ENCODE data around the gene SLC9C2.
"Not testable (repeated sequence)": the region's sequence is repeated elsewhere in the genome, so short reads cannot be mapped to it uniquely, and the experiment has no call there.

SLC9C2 gene

GRCh38 chr1:173485401-173485800, 117.5 kb downstream of the SLC9C2 start:
- DNase-seq (ENCODE audit: low spot score): no peak

GRCh38 chr1:173484276-173484675, 118.6 kb downstream of the SLC9C2 start:
- DNase-seq (ENCODE audit: low spot score): no peak

DNA sequence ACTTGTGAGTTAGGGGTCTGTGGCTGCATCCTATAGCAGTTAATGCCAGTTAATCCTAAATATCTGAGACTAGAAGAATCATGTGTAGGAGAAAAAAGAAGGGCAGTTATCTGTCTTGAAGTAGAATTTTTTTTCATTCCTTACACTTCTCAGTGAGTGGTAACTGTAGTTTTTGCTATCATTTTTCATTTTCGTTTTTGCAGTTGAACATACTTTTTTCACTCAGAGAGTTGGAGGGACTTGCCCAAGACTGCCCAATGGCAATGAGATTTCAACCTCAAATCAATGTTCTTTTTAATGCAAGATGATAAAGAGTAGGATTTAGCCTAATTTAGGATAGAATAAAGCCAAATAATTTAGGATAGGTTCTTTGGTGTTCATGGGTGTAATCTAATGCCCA, 120.2 kb downstream of the SLC9C2 start:
- no peak for DNase-seq (ENCODE audit: low spot score)

- DNase-seq (ENCODE audit: low spot score): no peak
These were observed 121.6 kb downstream of the SLC9C2 start for GRCh38 chr1:173481195-173481772.

DNA sequence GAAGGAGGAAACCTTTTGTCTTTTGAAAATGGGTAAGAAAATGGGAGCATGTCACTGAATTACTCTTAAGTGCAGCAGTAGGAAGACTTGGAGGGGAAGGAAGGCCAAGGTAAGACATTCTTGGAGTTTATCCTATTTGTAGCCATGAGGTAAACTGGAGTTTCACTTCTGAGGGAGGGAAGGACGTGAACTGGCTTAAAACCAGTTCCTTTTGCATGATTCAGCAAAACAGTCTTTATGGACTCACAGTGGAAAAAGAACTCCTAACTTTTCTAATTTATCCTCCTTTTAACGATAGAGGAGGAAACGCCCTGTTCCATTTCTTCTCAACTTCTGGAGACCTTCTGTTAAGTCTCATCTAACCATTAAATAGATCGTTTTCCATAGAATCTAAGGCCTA, 123.2 kb downstream of the SLC9C2 start:
- no peak for DNase-seq (ENCODE audit: low spot score)

- DNase-seq (ENCODE audit: low spot score): peak; percentile 56
These were observed 124.7 kb downstream of the SLC9C2 start for GRCh38 chr1:173478094-173478674.

DNA sequence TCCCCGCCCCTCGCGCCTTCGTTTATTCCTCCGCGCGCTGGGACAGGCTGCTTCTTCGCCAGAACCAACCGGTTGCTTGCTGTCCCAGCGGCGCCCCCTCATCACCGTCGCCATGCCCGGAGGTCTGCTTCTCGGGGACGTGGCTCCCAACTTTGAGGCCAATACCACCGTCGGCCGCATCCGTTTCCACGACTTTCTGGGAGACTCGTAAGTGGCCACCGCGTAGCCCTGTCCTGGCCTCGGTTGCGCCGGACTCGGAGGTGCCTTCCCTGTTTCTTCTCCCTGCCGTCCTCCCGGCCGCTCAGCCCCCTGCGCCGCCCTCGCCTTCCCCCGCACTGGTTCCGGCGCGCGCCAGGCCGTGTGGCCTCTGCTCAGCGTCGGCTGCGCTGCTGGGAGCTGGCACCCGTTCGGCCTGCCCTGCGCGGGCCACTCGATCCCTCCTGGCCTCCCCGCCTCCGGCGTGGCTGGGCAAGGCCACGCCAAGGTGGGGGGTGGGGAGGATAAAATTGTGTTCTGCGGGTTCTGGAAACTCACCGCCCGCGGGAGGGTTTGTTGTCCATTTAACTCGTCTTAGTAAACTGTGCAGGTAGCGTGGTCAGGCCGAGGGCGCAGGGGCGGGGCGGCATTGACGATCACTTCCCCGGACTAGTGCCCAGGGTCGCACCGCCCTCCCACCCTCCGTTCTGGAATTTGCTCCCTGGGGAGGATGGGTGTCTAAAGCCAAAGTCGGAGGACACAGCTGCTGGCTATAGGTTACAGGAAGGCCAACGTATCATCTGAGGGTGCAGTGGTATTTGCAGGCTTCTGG, 125.4 kb downstream of the SLC9C2 start, which contains the start of gene PRDX6:
PRDX6 (plus strand) TSS at position 50 of the 808 bp plus-strand sequence; CDS start at position 113, 63 bp downstream.
- peak; percentile 24 for DNase-seq (ENCODE audit: low spot score)

DNA sequence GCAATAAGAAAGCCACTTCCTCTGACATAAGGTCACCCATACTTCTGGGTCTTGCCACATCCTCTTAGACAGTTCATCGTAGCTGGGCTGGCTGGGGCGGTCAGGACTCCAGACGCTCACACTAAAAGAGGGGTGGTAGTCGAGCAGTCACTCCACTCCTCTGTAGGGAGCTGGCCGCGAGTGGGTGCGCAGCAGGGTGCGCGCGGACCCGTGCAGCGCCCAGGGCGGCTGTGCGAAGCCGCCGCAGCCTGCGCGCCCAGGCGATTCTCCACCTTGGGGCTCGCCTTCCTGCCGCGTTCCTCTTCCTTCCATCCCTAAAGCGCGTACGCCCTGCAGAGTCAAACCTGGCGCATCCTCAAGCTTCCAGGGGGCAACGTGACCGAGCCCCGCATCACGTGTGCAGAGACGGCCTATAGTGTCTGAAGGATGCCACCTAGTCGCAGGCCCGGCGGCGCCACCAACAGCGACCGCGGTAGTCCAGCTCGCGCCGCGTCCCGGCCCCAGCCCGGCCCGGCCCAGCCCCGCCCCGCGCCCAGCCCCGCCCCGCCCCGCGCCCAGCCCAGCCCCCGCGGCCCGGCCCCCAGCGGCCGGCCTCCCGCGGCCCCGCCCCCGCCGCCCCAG, 126.1 kb downstream of the SLC9C2 start:
- DNase-seq (ENCODE audit: low spot score): peak; percentile 94

DNA sequence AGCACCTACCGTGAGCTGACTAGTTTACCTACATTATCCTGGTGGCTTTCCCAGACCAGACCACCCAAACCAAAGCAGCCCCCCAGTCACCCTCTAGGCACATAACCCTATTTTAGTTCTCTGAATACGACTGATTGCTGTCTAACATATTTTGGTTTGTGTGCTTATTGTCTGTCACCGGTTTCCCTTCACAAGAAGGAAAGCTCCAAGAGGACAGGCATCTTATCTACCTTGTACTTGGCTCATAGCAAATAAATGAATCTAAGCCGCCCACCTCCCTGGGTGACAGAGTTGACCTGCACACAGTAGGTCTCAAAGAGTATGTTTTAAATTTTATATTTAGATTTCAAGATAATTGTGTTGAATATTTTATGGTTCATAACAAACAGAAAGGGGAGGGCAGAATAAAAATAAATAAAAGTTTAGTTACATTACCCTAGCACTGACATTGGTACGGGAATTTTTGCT, 126.6 kb downstream of the SLC9C2 start:
- peak; percentile 20 for DNase-seq (ENCODE audit: low spot score)

- peak; percentile 19 for DNase-seq (ENCODE audit: low spot score)
These were observed 127.2 kb downstream of the SLC9C2 start for GRCh38 chr1:173475564-173476196.

DNA sequence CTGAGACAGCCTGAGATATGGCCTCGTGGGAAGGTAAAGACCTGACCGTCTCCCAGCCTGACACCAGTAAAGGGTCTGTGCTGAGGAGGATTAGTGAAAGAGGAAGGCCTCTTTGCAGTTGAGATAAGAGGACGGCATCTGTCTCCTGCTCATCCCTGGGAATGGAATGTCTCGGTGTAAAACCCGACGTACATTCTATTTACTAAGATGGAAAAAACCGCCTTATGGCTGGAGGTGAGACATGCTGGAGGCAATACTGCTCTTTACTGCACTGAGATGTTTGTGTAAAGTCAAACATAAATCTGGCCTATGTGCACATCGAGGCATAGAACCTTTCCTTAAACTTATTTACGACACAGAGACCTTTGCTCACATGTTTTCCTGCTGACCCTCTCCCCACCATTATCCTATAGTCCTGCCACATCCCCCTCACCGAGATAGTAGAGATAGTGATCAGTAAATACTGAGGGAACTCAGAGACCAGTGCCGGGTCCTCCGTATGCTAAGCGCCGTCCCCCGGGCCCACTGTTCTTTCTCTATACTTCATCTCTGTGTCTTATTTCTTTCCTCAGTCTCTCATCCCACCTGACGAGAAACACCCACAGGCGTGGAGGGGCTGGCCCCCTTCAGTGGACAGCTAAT, 128.0 kb downstream of the SLC9C2 start:
- DNase-seq (ENCODE audit: low spot score): not testable (repeated sequence)

GRCh38 chr1:173474097-173474779, 128.6 kb downstream of the SLC9C2 start:
- DNase-seq (ENCODE audit: low spot score): no peak

DNA sequence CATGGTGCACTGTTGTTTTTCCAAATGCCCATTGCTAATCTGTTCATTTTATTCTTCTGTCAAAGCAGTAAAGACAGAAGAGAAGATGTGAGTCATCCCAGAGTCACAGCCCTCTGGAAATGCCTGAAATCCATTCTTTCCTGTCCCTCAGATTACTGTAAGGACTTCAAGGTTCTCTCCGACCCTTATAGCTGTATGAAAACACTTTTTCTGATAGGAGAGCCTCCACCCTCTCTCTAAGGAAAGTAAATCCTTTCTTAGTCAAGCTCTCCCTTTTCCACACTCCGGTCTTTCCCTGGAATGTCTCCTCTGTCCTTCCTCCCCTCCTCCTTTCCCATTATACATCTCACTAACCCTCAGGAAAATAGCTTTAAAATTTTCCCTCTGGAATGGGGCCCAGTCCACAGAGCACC, 129.3 kb downstream of the SLC9C2 start:
- DNase-seq (ENCODE audit: low spot score): no peak

DNA sequence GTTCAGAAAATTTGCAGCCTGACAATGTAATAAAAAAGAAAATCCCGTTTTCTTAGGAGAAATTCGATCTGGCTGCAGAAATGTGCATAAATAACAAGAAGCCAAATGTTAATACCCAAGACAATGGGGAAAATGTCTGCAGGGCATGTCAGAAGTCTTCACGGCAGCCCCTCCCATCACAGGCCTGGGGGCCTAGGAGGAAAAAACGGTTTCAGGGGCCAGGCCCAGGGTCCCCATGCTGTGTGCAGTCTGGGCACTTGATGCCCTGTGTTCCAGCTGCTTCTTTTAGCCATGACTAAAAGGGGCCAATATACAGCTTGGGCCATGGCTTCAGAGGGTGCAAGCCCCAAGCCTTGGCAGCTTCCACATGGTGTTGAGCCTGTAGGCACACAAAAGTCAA, 132.3 kb downstream of the SLC9C2 start:
- no peak for DNase-seq (ENCODE audit: low spot score)

- no peak for DNase-seq (ENCODE audit: low spot score)
These were observed 133.2 kb downstream of the SLC9C2 start for GRCh38 chr1:173469656-173470055.

DNA sequence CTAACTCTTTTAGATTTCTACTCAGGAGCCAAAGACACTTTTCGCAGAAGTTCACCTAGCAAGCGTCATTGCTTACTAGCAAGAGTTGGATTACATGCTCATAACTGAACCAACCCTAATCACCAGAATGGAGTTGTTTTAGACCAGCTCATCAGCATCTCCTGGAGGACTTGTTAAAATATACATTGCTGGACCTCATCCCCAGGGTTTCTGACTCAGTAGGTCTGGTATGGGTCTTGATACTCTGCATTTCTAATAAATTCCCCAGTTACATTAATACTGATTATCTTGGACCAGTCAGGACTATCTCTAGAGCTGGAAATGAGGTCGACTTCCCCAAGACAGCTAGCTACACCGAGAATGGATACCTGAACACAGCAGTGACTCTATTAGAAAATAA, 135.4 kb downstream of the SLC9C2 start:
- DNase-seq (ENCODE audit: low spot score): no peak

DNA sequence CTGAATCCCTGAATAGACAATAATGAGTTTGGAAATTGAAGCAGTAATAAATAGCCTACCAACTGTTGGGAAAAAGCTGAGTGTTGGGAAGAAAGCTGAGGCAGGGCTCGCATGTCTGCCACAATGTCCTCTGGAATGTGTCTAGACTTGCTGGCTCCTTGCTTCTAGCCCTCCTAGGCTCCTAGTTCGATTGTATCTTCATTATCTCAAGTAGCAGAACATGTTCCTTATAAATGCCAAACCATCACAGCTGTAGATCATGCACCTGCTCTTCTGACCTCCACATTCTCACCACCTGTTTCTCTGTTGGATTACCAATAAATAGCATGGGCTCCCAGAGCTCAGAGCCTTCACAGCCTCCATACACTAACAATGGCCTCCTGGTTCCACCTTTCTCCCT, 138.7 kb downstream of the SLC9C2 start:
- DNase-seq (ENCODE audit: low spot score): not testable (repeated sequence)

GRCh38 chr1:173462666-173463065, 140.2 kb downstream of the SLC9C2 start:
- not testable (repeated sequence) for DNase-seq (ENCODE audit: low spot score)

DNA sequence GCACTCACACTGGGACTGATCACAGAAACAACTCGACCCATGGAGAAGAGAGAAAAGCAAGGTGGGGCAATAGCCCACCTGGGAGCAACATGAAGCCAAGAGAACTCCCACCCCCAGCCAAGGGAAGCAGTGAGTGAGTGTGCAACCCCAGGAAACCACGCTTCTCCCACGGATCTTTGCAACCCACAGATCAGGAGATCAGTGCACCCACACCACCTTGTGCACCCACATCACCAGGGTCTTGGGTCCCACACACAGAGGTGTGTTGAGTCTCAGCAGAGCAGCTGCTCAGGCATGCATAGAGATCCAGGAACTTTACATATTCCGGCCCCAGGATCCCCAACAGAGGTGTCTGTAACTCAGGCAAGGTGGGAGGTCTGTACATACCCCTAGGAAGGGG, 143.0 kb downstream of the SLC9C2 start:
- DNase-seq (ENCODE audit: low spot score): no peak

DNA sequence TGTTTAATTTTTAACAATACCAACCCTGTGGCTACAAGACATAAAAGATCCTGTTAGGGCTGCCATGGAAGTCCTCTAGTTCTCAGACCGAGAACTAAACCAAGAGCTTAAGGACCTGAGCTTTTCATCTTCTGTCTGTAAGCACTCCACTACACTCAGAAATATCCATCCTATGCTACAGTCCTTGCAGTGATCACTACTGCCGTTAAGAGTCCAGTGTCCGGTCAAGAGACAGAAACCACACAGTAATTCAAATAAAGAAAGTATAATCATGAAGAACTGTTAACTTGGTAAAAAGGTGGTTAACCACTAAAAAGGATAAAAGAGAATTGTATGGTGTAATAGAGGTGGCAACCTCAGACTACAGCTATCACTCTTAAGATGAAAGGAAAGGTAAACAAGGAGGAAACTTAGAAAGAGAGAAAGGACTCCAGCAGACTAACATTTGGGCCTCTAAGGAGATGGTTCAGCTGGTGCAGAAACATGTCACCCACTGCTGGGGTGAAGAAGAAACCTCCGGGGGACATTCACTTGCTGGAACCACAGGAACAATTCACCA, 147.8 kb downstream of the SLC9C2 start:
- DNase-seq (ENCODE audit: low spot score): no peak

DNA sequence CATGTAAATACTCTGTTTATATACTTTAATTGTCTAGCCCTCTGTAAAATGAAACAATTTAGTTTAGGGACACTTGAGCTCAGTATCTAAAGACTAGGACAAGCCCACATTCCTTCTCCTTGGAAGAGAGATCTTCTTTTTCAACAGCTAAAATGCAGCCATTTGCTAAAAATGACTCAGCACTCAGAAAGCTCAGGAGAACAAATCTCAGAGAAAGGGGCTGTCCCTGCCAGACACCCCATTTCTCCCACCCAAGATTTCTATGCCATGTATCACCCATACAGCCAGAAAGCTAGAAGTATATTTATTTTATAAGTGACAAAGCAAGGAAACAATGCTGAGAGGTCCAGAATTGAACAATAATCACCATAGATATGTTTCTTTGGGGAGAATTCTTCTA, 148.9 kb downstream of the SLC9C2 start:
- DNase-seq (ENCODE audit: low spot score): no peak
